Renal cortical epithelial cell (primary cell): ENCODE measurements around the gene ALOX12B. TPM values are rescaled to one million over a fixed set of nuclear protein-coding genes. Genes with fewer than 3 reads are reported as not detected.
"Not testable (repeated sequence)": the region's sequence is repeated elsewhere in the genome, so short reads cannot be mapped to it uniquely, and the experiment has no call there.

Experiments used
- DNase-seq: peaks from one replicate; pipeline ENCODE4 v3.0.0-alpha.2; 2011; ENCODE audit warnings: low read depth
- total RNA-seq: library from RNA; depleted of rRNA; stranded (reverse); fragments of >200 nt; gene quantifications from 2 replicates; pipeline ENCODE4 v1.2.3, GENCODE V29; 2014

Gene ALOX12B
- total RNA-seq, 1 donor from 2014 or later: not detected

- DNase-seq: no peak
Measured at GRCh38 chr17:8082292-8082691, 5.2 kb downstream of the ALOX12B start.

GRCh38 chr17:8081876-8082275 lies 5.6 kb downstream of the ALOX12B start:
- DNase-seq: no peak

DNA sequence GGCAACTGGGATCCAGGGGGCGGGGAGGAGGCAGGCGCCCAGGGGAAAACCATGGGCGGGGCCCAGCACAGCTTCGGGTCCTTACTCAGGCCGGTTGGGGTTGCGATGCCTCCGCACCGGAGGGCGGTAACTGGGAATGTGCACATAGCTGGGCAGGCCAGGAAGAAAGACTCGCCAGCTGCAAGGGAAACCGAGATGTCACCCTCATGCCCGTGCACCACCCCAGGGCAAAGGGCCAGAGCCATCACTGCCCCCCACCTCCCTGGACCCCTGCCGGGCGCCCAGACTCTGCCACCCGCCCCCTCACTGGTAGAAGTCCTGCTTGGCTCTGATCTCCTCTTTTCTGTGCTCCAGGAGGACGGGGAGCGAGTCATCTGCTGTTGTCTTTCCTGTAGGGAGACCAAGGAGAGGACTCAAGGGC lies 6.7 kb downstream of the ALOX12B start:
- DNase-seq: no peak

GRCh38 chr17:8080208-8080798 lies 7.2 kb downstream of the ALOX12B start:
- DNase-seq: no peak

DNA sequence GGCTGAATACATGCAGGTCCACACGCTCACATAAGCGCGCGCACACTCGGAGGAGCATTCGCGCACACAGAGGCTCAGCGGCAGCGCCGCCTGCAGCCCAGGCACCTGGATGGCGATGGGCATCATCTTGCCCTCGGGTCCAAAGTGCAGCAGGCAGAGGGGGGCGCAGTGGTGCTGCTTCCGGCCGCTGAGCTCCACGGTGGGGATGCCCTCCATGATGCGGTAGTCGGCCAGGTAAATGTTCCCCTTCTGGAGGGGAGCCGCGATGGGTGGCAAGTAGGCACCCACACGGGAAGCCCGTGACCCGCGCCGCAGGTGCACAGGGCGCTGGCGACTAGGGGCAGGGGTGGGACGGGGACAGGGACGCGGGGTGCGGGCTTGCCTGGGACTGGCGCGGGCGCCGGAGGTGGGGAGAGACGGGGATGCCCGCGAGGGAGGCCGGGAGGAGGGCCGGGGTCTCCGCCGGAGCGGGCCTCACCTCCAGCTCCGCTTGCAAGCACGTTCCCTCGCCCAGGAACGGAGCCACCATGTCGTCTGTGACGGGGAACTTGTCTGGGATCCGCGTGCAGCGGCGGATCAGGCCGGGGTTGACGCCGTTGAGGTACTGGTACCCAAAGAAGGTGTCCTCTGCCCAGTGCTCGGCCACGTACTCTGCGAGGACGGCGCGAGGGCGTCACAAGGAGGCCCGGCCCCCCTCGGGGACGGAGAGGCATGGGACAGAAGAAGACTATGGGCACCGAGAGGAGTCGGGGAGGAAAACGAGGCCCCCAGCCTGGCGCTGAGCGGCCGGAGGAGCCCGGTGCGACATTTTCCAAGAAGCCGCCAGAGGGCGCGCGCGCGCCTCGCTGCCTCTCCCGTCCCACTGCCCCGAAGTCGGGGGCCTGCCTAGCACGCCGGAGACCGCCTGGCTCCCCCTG lies 8.0 kb downstream of the ALOX12B start:
- DNase-seq: no peak

DNA sequence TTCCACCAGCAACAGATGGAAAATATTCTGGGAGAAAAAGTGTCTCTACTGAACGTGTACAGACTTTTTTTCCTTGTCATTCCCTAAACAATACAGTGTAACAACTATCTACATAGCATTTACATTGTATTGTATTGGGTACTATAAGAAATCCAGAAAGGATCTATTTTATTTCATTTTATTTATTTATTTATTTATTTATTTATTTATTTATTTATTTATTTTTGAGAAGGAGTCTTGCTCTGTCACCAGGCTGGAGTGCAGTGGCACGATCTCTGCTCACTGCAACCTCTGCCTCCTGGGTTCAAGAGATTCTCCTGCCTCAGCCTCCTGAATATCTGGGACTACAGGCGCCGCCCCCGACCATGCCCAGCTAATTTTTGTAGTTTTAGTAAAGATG lies 9.6 kb downstream of the ALOX12B start:
- DNase-seq: not testable (repeated sequence)

GRCh38 chr17:8076502-8077266 lies 10.8 kb downstream of the ALOX12B start:
- DNase-seq: no peak

- DNase-seq: no peak
Measured at GRCh38 chr17:8075574-8076342, 11.8 kb downstream of the ALOX12B start.

DNA sequence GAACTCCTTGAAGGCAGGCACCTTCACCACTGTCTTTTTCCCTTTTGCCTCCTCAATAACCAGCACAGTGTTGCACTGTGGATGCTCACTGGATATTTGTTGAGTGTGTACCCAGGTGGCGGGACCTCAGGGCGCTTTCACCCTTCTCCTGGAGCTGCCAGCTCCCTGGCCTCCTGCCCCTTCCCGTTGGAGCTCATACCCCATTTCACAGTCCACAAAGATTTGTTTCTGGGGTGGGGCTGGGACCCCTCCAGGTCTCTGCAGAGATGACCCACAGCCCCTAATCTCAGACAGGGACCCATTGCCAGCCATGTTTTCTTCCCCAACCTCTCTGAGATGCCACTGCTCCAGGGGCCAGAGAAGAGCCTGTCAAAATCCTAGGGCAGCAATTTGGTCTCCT lies 12.4 kb downstream of the ALOX12B start:
- no peak for DNase-seq

DNA sequence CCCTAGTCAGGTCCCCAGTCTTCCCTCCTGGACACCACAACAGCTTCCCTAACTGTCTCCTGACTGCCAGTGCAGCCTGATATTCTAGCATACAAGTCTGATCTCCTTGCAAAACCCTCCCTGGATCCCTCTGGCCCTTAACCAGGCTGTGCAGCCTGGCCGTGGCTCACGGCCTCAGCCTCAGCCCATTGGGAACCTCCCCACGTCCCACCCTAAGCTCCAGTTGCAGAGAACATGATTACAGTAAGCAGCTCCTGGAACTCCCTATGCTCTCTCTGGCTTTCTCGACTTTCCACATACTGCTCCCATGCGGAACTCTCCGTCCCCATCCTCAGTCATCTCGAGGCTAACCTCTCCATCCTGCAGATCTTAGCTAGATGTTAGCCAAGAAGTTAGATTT lies 13.0 kb downstream of the ALOX12B start:
- no peak for DNase-seq

GRCh38 chr17:8073627-8074484 lies 13.7 kb downstream of the ALOX12B start:
- peak; percentile 48 for DNase-seq

DNA sequence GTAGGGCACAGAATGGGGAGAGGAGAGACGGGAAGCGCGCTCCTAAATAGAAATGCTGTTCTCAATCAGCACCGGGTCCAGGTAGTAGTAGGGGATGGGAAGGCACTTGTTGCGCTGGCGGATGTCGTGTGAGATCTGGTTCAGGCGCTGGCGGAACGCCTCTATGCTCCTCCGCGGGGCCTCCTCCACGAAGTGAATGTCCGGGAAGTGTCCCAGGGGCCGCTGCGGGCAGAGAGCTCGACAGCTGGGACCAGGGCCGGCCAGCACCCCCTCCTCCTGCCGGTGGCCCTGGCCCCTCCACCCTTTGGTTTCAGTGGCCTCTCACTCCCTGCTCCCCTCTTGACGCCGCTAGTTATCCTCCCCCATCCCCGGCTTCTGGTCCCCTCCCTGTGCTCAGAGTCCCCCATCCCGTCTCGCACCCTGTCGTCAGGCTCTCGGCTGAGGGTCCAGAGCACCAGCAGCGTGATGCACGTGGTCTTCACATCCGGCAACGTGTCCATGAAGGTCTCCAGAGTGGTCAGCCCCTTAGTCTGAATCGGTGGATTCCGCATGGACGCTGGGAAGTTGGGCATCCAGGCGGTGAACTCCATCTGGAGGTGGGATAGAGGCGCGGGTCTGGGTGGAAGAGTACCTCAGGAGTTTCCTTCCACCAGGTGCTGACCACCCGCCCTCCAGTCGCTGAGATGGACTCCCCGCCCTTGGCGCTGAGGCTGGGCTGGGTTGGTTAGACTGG lies 14.6 kb downstream of the ALOX12B start:
- DNase-seq: no peak

DNA sequence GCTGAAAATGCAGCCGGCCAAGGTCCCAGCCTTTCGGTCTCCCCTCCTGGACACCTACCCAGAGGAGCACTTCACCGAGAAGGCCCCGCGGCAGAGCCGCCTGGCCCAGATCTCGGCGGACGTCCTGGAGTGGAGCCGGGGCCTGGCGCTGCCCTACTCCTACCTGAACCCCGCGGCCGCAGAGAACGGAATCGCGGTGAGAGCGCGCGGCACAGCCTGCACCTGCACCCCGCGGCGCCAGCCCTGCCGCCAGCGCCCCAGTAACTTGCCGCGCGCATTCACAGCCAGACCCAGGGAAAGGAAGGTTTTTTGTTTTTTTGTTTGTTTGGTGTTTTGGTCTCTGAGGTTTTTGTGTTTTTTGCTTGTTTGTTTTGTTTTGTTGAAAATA lies 15.2 kb downstream of the ALOX12B start:
- DNase-seq: no peak

- no peak for DNase-seq
Measured at GRCh38 chr17:8071496-8071895, 16.0 kb downstream of the ALOX12B start.

GRCh38 chr17:8069587-8069860 lies 18.0 kb downstream of the ALOX12B start:
- no peak for DNase-seq

DNA sequence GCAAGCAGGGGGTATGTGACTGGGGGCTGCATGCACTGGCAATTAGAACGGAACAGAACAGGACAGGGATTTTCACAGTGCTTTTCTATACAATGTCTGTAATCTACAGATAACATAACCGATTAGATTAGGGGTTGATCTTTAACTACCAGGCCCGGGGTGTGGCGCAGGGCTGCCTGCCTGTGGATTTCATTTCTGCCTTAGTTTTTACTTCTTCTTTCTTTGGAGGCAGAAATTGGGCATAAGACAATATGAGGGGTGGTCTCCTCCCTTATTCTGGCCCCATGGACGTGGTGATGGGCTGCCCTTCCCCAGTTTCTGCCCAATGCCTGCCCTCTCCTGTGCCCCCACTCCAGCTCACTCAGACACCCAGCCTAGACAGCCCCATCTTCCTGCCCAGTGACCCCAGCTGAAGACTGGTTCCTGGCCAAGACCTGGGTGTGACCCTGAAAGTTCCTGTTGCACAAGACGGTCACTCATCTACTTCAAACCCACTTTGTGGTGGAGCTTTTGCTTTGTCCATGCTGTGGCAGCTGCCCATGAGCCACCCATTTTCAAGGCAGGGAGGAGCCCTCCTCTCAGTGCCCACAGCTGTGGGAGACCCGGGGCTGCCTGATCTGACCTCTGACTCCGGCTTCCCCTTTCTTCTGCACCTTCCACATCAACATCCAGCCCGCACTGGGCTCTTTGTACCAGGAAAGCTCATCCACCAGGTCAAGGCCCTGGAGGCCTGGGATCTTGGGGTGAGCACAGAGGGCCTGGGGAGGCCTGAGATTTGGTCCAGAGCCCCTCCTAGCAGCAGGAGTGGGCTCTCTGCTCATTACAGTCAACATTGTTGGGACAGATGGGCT lies 18.6 kb downstream of the ALOX12B start:
- no peak for DNase-seq

GRCh38 chr17:8067806-8068205 lies 19.7 kb downstream of the ALOX12B start:
- no peak for DNase-seq

DNA sequence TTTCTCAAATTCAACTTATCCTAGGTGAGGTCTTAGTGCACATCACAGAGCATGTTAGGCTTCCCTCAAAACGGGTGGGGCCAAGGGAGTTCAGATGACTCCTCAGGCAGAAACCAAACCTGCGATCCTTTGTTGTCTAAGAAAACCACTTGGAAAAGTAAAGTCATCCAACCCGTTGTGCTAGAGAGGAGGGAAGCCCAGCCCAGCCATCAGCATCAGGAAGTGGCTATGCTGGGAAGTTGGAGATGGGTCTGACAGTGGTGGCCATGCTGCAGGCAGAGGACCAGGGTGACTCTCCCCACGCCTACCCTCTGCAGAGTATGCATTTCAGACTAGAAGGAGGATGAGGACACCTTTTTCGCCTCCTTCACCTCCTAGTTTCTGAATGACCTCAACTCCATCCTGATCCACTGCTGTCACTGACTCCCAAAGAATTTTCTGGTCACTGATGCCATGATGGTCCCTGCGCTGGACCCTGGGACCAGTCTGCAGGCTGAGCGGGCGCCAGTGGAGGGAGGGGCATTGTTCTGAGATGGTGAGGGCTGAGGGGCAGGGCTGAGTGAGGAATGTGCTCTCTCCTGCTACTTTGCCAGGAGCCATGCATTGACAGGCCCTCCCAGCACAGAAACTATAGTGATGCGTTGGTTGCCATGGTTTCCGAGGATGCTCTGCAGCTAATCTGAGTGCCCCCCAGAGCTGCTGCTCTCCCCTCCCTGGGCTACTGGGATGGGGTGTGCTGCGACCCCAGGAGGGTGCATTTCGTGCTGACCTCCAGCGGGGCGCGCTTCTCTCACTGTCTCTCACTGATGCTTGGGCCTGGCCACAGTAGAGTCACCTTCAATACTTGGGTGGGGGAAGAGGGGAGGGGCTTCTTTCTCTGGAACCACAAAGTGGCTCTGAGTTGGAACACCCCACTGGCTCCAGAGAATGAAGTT lies 20.4 kb downstream of the ALOX12B start:
- no peak for DNase-seq
